Measurements from ENCODE around the gene SERINC5. TPM values are rescaled to one million over a fixed set of nuclear protein-coding genes. Genes with fewer than 3 reads are reported as not detected.

SERINC5 gene
- total and polyA plus RNA-seq, 2 of the 4 experiments (the other 2 are of a cell fraction): 5.0 to 8.1 TPM

GRCh38 chr5:80220245-80220897, 35.5 kb downstream of the SERINC5 start:
- no TSS peak for BruUV-seq (replicated peaks)
- no peaks in the 10 kb centered on the region for H3K9me3 ChIP-seq (ENCODE audit: control insufficient read depth, insufficient read depth, low read length)
- dilution Hi-C loops (cut with HindIII; ENCODE audit: low sequenced_read_pairs, unreplicated experiment) (no loop called here), in situ Hi-C loops (cut with MboI; ENCODE audit: low sequenced_read_pairs) (no loop called here), intact Hi-C loops (cut with micrococcal nuclease) (no loop called here)
- H3K27ac ChIP-seq (ENCODE audit: insufficient read depth, low read length): no peak overlapping the region
- POLR2A ChIA-PET (ENCODE audit: unreplicated experiment): no interaction called here
- H2BK120ac ChIP-seq (ENCODE audit: low read depth, low read length): no peak overlapping the region
- CTCF ChIA-PET: no interaction called here
- no peak overlapping the region for H3K4me2 ChIP-seq (ENCODE audit: low read depth, low read length)
- H2BK15ac ChIP-seq (ENCODE audit: low read depth, low read length): no peak overlapping the region
- H2AK5ac ChIP-seq (ENCODE audit: low read depth, low read length): no peak overlapping the region
- no peaks in the 10 kb centered on the region for H3K27me3 ChIP-seq (ENCODE audit: control insufficient read depth, insufficient read depth, low read length)
- H3K23ac ChIP-seq (ENCODE audit: low read depth, low read length): no peak overlapping the region; the same call in 1 of the 2 replicates
- H3K4ac ChIP-seq (ENCODE audit: low read depth, low read length): no peak overlapping the region
- H3K9ac ChIP-seq (ENCODE audit: low read depth, low read length): no peak overlapping the region
- no peak overlapping the region for H2BK5ac ChIP-seq (ENCODE audit: low read depth, low read length, poor library complexity, severe bottlenecking)
- H3K36me3 ChIP-seq (ENCODE audit: control insufficient read depth, insufficient read depth, low read length): no peaks in the 10 kb centered on the region
- H3K14ac ChIP-seq (replicated peaks; ENCODE audit: low read depth, low read length): no peak overlapping the region
- DNase-seq (no peak), ATAC-seq (ENCODE audit: low read depth) (no peak)
- no peak overlapping the region for H2BK20ac ChIP-seq (ENCODE audit: low read depth, low read length)
- H3K79me1 ChIP-seq (ENCODE audit: low read depth in 1 of 2, low read length in 2 of 2): peaks cover 4 to 5% of the 10 kb centered on the region in 2 experiments; a peak in 2 of 4 replicates
- no peak overlapping the region for H3K56ac ChIP-seq (ENCODE audit: extremely low read depth, insufficient read depth, low read length)
- H2AFZ ChIP-seq (replicated peaks; ENCODE audit: low read length, poor library complexity): no peak overlapping the region
- no peak overlapping the region for H2AK9ac ChIP-seq (replicated peaks; ENCODE audit: low read depth, low read length, poor library complexity)
- H3K9me1 ChIP-seq (ENCODE audit: insufficient read depth, low read length): peaks cover 8% of the 10 kb centered on the region; the same call in 1 of the 2 replicates
- 100% methylated on average over 1 of the region's 5 CpGs; no CpG with 5 or more reads in 1 of the 2 experiments for WGBS, 2 experiments (ENCODE audit: extremely low coverage in 2 of 2, insufficient read length in 1 of 2)
- no peak overlapping the region for H4K5ac ChIP-seq (ENCODE audit: low read depth, low read length)
- no peak overlapping the region for H3K18ac ChIP-seq (ENCODE audit: low read depth, low read length)
- no peak overlapping the region for H3K4me3 ChIP-seq (ENCODE audit: insufficient read depth, low read depth, low read length)
- H3K4me1 ChIP-seq (ENCODE audit: control insufficient read depth, insufficient read depth, low read length): 0 out of 2 replicates have a peak, but pooled peaks cover 2% of the 10 kb centered on the region
- no peak overlapping the region for H4K8ac ChIP-seq (ENCODE audit: low read depth in 2 of 2, low read length in 2 of 2)
- no peaks in the 10 kb centered on the region for H4K20me1 ChIP-seq (ENCODE audit: insufficient read depth, low read length)
- no peak overlapping the region for H4K91ac ChIP-seq (ENCODE audit: insufficient read depth, low read depth, low read length)
- TF ChIP-seq ELK1 (IDR thresholded peaks at IDR 0.05; ENCODE audit: borderline replicate concordance, low read depth, low read length): no peak
- no peak for TF ChIP-seq SMC3 (IDR thresholded peaks at IDR 0.05; ENCODE audit: low read depth, low read length)
- TF ChIP-seq MXI1 (IDR thresholded peaks at IDR 0.05; ENCODE audit: borderline replicate concordance, low read depth, low read length): no peak
